Coronary artery (tissue), 2 donors: Measurements from ENCODE around the gene RFX3.

Experiments used
- DNase-seq: peaks from one replicate; pipeline ENCODE4 v3.0.0-alpha.2; 2017; ENCODE audit warnings: low spot score
- H3K27ac ChIP-seq, 2 donors: fragments of 200-600 bp; sonication (generic); one replicate each; pipeline ENCODE4 v1.5.1; 2016 to 2019
- H3K4me3 ChIP-seq: fragments of 200-600 bp; sonication (generic); 2 replicates; pipeline ENCODE4 v1.5.1; 2016; ENCODE audit warnings: mild to moderate bottlenecking, moderate library complexity
- TF ChIP-seq, protein P1 (sequence below): fragments of 200-600 bp; sonication (generic); IDR thresholded peaks from one replicate; pipeline ENCODE4 v1.5.1; 2019; ENCODE audit warnings: antibody characterized with exemption

The RFX3 gene

DNA sequence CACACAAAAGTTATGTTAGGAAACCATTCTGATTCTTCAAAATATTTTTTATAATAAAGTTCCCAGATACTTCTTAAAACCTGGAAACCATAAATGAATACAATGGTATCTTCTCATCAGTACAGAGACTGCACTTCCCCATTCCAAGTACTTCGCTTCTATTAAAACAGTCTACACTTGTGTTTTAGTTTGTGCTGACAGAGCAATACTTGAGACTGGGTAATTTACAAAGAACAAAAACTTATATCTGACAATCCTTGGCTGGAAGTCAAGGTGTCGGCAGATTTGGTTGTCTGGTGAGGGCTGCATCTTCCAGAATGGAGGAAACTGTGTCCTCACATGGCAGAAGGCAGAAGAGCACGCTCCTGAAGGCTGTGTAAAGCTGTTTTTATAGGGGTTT, 70.1 kb downstream of the RFX3 start:
- H3K4me3 ChIP-seq, result no peak overlapping the region
- H3K27ac ChIP-seq, result no peak overlapping the region
- no peak for DNase-seq
- TF ChIP-seq, protein P1, sequence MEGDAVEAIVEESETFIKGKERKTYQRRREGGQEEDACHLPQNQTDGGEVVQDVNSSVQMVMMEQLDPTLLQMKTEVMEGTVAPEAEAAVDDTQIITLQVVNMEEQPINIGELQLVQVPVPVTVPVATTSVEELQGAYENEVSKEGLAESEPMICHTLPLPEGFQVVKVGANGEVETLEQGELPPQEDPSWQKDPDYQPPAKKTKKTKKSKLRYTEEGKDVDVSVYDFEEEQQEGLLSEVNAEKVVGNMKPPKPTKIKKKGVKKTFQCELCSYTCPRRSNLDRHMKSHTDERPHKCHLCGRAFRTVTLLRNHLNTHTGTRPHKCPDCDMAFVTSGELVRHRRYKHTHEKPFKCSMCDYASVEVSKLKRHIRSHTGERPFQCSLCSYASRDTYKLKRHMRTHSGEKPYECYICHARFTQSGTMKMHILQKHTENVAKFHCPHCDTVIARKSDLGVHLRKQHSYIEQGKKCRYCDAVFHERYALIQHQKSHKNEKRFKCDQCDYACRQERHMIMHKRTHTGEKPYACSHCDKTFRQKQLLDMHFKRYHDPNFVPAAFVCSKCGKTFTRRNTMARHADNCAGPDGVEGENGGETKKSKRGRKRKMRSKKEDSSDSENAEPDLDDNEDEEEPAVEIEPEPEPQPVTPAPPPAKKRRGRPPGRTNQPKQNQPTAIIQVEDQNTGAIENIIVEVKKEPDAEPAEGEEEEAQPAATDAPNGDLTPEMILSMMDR, result no peak

DNA sequence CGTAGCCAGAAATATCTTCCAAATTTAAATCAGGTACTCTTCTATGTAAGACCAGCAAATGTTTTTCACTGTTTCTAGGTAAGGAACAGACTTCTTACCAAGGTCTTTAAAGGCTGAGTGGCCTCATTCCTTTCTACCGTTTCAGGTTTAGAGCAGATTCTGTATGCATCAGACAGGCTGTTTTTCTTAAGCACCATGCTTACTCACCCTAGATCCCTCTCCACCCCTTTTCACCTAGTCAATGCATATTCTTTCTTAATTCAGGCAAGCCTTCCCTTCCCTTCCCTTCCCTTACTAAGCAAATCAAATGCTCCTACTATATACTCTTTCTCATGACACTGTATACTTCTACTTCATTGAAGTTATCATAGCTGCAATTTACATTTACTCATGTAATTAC, 70.7 kb downstream of the RFX3 start:
- TF ChIP-seq, protein P1, result no peak
- Histone ChIP-seq H3K4me3 (no peak overlapping the region), H3K27ac (no peak overlapping the region)
- no peak for DNase-seq

DNA sequence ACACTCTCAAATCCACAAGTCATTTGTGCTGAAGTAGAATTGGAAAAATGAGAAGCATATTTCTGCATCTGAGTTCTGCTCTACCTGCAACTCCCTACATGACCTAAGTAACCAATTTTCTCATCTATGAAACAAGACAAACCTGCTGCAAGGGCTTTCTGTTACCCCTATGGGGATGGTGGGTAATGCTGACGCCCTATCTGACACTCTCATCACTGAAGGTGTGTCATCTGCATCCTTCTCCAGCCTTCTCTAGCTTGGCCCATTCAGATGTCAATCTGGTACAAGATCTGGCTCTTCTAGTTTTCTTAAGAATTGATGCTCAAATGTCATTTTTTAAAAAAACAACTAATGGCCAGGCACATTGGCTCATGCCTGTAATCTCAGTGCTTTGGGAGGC, 73.8 kb downstream of the RFX3 start:
- Histone ChIP-seq H3K27ac (no peak overlapping the region), H3K4me3 (no peak overlapping the region)
- DNase-seq, result no peak
- TF ChIP-seq, protein P1, result no peak

DNA sequence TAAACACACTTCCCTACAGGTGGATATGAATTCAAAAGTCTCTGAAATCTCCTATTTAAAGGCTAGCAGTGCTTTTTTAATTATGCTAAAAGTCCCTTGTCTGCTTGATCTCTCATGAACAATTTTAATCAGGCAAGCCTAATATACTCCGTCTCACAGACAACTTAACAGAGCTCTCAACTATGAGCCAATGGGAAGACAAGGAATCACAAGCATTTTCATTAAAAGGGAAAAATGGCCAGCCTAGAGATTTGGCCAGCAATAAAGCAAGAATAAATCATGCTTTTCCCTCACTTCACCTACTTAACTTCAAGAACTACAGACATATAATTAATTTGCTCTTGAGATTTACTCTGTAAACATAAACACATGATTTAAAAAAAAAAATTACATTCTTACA, 78.0 kb downstream of the RFX3 start:
- no peak overlapping the region for H3K27ac ChIP-seq
- TF ChIP-seq, protein P1, result no peak
- no peak for DNase-seq
- no peak overlapping the region for H3K4me3 ChIP-seq

DNA sequence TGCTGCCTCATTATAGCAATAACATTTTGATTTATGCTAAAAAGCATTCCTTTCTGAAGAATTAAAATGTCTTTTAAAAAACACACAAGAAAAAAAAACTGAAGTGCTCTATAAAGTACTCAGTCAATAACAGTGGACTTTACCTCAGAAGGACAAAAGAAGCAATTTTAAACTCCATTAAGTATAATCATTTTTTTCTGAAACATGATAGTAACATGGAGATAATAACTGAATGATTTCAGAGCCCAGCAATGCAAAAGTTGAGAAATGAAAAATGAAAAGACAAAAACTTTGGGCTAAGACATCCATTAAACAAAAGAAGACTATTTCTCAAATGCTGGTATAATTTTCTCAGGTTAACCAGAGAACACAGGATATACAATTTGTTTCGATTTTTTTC, 78.7 kb downstream of the RFX3 start:
- H3K27ac ChIP-seq, result no peak overlapping the region
- no peak overlapping the region for H3K4me3 ChIP-seq
- DNase-seq, result no peak
- TF ChIP-seq, protein P1, result no peak

DNA sequence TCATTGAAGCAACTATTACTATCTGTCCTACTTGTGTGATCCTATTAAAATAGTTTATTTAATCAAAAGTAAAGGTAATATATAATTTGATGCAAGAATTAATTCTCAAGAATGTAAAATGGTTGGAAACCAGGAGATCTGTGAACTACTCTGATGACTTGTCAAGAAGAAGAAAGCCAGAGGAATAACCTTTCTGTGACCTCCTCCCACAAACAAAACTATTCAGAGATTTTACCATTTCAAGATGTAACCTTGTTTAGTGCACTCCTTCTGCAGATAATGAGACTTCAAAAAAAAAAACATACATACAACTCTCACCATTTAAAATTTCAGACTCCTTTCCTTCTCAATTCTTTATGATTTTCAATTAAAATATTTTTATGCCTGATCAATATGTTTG, 79.5 kb downstream of the RFX3 start:
- no peak for DNase-seq
- no peak overlapping the region for H3K27ac ChIP-seq
- H3K4me3 ChIP-seq, result no peak overlapping the region
- TF ChIP-seq, protein P1, result no peak

DNA sequence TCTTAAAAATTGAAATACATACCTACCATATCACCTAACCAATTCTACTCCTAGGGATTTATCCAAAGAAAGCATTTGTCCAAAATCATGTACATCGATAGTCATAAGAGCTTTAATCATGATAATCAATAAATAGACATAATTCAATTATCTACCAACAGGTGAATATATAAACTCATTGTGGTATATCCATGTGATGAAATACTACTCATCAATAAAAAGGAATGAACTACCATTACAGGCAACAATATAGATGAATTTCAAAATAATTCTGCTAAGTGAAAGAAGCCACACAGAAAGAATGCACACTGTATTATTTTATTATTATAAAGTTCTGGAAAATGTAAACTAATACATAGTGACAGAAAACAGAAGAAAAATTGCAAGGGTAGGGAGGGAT, 81.8 kb downstream of the RFX3 start:
- no peak for DNase-seq
- H3K4me3 ChIP-seq, result no peak overlapping the region
- H3K27ac ChIP-seq, result no peak overlapping the region
- TF ChIP-seq, protein P1, result no peak
